Thymus (tissue), 11 donors: ENCODE measurements around the gene ZMYND10. TPM values are rescaled to one million over a fixed set of nuclear protein-coding genes. Genes with fewer than 3 reads are reported as not detected.

Experiments used
- DNase-seq, 9 donors: peaks; one replicate each; pipeline ENCODE4 v3.0.0-alpha.2; 2013; ENCODE audit warnings: low spot score in 9 of 9, low read depth in 6 of 9, missing footprints in 1 of 9
- H3K27ac ChIP-seq, 2 donors: one replicate each; pipeline ENCODE4 v1.5.1; 2013; ENCODE audit warnings: control low read depth in 1 of 2, low read depth in 1 of 2, low read length in 1 of 2, mild to moderate bottlenecking in 1 of 2, moderate library complexity in 1 of 2
- H3K27me3 ChIP-seq, 2 donors: one replicate each; pipeline ENCODE4 v1.5.1; 2013; ENCODE audit warnings: low read length in 1 of 2; ENCODE audit not compliant: control insufficient read depth in 2 of 2, insufficient read depth in 1 of 2
- H3K36me3 ChIP-seq, 2 donors: one replicate each; pipeline ENCODE4 v1.5.1; 2013; ENCODE audit warnings: low read length in 1 of 2, mild to moderate bottlenecking in 1 of 2, moderate library complexity in 1 of 2; ENCODE audit not compliant: control insufficient read depth in 2 of 2, insufficient read depth in 2 of 2
- H3K4me1 ChIP-seq, 2 donors: one replicate each; pipeline ENCODE4 v1.5.1; 2013; ENCODE audit warnings: low read length in 2 of 2; ENCODE audit not compliant: control insufficient read depth in 2 of 2, insufficient read depth in 2 of 2
- H3K4me3 ChIP-seq, 2 donors: one replicate each; pipeline ENCODE4 v1.5.1; 2013; ENCODE audit warnings: low read length in 2 of 2, control low read depth in 1 of 2, mild to moderate bottlenecking in 1 of 2
- H3K9me3 ChIP-seq, 2 donors: one replicate each; pipeline ENCODE4 v1.5.1; 2013; ENCODE audit warnings: low read length in 1 of 2, mild to moderate bottlenecking in 1 of 2; ENCODE audit not compliant: control insufficient read depth in 2 of 2, insufficient read depth in 1 of 2
- WGBS: extraction: QIAGEN DNeasy Blood & Tissue Kit; methylation state at CpG from one replicate; pipeline ENCODE4 v1.1.7; 2013; 5-methylcytosine and 5-hydroxymethylcytosine counted together
- polyA plus RNA-seq: library from polyadenylated mRNA; stranded (reverse); fragments of 200-250 nt; gene quantifications from one replicate; pipeline ENCODE4 v1.2.3, GENCODE V29; 2013
- total RNA-seq: library from RNA; stranded (reverse); fragments of 120-200 nt; gene quantifications from one replicate; pipeline ENCODE4 v1.2.4, GENCODE V29; 2013
- donor health status: healthy.

ZMYND10 gene
- total and polyA plus RNA-seq, 2 donors: 0.66 to 5.5 TPM

DNA sequence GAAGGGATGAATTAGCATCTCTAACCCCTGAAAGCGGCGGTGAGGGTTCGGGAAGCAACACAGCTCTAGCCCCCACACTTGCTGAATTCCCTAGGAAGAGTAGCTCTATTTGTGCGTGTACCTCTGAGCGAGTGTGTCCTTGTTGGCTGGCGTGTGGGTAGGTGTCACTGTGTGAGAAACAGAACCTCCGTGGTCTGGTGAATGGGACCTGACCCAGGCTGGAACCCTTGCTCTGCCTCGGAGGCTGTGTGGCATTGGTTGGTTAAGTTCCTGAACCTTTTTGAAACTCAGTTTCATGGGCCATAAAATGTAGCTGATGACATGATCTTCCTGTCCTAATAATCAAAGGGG, 14.2 kb upstream of the ZMYND10 start:
- WGBS: 37% methylated on average over 8 of the region's 8 CpGs
- no peak overlapping the region for H3K27ac ChIP-seq
- DNase-seq: no peak
- peaks cover 27 to 44% of the 10 kb centered on the region in 2 donors for H3K4me1 ChIP-seq
- peaks cover 29 to 31% of the 10 kb centered on the region in 2 donors for H3K36me3 ChIP-seq
- peaks cover 0 to 4% of the 10 kb centered on the region in 2 donors for H3K27me3 ChIP-seq
- H3K4me3 ChIP-seq: peak overlapping the region in 1 of 2 donors; percentile 83
- no peaks in the 10 kb centered on the region for H3K9me3 ChIP-seq

- no peaks in the 10 kb centered on the region for H3K27me3 ChIP-seq
- peaks cover 23 to 39% of the 10 kb centered on the region in 2 donors for H3K4me1 ChIP-seq
- H3K27ac ChIP-seq: peak within 1 kb of the TSS; percentile 64 to 67
- H3K4me3 ChIP-seq: peak within 1 kb of the TSS; percentile 74 to 83
- DNase-seq: peak; percentile 92 to 99 (median 98)
- H3K9me3 ChIP-seq: no peaks in the 10 kb centered on the region
- WGBS: 4% methylated on average over 64 of the region's 64 CpGs
- H3K36me3 ChIP-seq: peaks cover 35 to 37% of the 10 kb centered on the region in 2 donors
Observed at GRCh38 chr3:50358911-50359759, 13.6 kb upstream of the ZMYND10 start, which contains the start of gene TMEM115. TSS of gene TMEM115 (minus strand) at chr3:50359521. CDS start at chr3:50359063, 458 bp downstream.

GRCh38 chr3:50358355-50358910, 12.9 kb upstream of the ZMYND10 start:
- DNase-seq: no peak
- Histone ChIP-seq H3K9me3 (no peaks in the 10 kb centered on the region), H3K4me3 (peak overlapping the region; percentile 74 to 83), H3K36me3 (peaks cover 42 to 44% of the 10 kb centered on the region in 2 donors), H3K27me3 (no peaks in the 10 kb centered on the region), H3K4me1 (peaks cover 23 to 39% of the 10 kb centered on the region in 2 donors), H3K27ac (peak overlapping the region in 1 of 2 donors; percentile 2)
- WGBS: 78% methylated on average over 24 of the region's 24 CpGs

DNA sequence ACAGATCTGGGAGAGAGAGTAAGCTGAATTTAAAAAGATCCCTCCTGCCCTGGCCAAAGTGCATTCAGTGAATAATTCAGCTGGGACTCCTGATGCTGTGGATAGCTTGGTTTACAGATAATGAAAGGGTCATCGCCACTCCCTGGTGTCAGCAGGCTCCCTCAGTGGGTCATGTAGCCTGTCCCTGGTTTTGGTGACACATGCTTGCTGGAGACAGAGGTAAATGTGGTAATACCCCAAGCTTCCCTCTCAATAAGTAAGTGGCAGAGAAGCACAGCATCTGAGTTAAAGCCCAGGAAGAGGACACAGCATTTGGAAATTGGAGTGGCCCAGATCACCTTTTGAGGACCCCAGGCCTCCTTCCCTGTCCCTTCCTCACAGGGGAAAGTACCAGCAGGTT, 11.9 kb upstream of the ZMYND10 start:
- Histone ChIP-seq H3K27me3 (no peaks in the 10 kb centered on the region), H3K4me3 (peak overlapping the region in 1 of 2 donors; percentile 83)

DNA sequence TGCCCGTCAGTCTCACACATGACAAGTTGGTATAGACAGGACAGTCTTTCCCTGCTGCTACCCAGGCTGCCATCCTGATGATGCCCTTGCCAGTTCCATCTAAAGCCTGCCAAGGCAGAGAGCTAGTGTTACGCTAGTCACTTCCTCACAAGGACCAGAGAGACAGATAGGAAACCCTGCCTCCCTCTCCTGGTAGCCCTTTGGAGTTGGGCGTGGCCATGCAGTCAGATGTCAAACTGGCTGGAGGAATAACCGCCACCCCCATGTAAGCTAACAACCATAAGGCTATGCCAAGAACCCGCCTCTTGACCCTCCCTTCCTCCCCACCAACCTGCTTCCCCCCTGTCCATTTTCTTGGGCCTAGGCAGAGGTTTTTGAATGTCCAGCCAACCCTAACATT, 11.0 kb upstream of the ZMYND10 start:
- Histone ChIP-seq H3K27ac (no peak overlapping the region), H3K4me1 (peaks cover 26 to 43% of the 10 kb centered on the region in 2 donors), H3K27me3 (no peaks in the 10 kb centered on the region), H3K4me3 (peak overlapping the region in 1 of 2 donors; percentile 4), H3K36me3 (peaks cover 49 to 56% of the 10 kb centered on the region in 2 donors), H3K9me3 (no peaks in the 10 kb centered on the region)
- WGBS: 96% methylated on average over 5 of the region's 5 CpGs
- DNase-seq: no peak

More for the DNA sequence above, 11.9 kb upstream of the ZMYND10 start:
- H3K36me3 ChIP-seq: peaks cover 49 to 51% of the 10 kb centered on the region in 2 donors
- H3K9me3 ChIP-seq: no peaks in the 10 kb centered on the region
- no peak overlapping the region for H3K27ac ChIP-seq
- DNase-seq: no peak
- H3K4me1 ChIP-seq: peaks cover 23 to 39% of the 10 kb centered on the region in 2 donors
- WGBS: 92% methylated on average over 1 of the region's 1 CpG

GRCh38 chr3:50355829-50356552, 10.5 kb upstream of the ZMYND10 start:
- no peak overlapping the region for H3K4me3 ChIP-seq
- no peaks in the 10 kb centered on the region for H3K9me3 ChIP-seq
- DNase-seq: no peak
- no peak overlapping the region for H3K27ac ChIP-seq
- H3K4me1 ChIP-seq: peaks cover 30 to 48% of the 10 kb centered on the region in 2 donors
- WGBS: 89% methylated on average over 5 of the region's 5 CpGs
- no peaks in the 10 kb centered on the region for H3K27me3 ChIP-seq
- H3K36me3 ChIP-seq: peaks cover 49 to 56% of the 10 kb centered on the region in 2 donors

GRCh38 chr3:50354850-50355249, 9.3 kb upstream of the ZMYND10 start:
- WGBS: 95% methylated on average over 7 of the region's 7 CpGs
- H3K36me3 ChIP-seq: peaks cover 49 to 56% of the 10 kb centered on the region in 2 donors
- H3K27ac ChIP-seq: no peak overlapping the region

DNA sequence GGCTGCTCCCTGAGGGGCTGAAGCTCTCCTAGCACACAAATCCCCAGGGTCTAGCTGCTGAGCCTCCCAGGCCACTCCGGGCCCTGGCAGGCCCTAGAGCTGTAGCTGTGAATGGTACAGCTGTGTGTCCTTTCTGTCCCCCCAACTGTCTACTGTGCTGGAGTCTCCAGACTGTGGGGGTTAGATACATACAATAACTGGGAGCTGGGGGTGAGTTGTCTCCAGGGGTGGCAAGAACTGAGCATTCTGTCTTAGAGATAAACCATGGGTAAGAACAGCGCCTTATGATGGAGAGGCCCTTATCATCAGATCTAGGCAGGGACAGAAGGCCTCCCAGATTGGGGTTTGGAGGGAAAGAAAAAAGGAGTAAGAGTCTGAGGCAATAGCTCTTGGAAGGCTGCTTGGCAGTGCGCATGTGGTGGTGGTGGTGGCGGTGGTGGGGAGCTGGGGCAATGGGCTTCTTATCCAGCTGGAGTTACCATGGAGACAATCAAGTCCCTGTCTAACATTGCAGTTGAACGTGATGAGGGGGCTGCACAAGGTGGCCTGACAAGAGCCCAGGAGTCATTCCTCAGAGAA, 8.7 kb upstream of the ZMYND10 start:
- Histone ChIP-seq H3K4me1 (peaks cover 36 to 54% of the 10 kb centered on the region in 2 donors), H3K36me3 (peaks cover 49 to 56% of the 10 kb centered on the region in 2 donors)
- WGBS: 97% methylated on average over 5 of the region's 5 CpGs

More at GRCh38 chr3:50354850-50355249, 9.3 kb upstream of the ZMYND10 start:
- H3K4me1 ChIP-seq: peaks cover 31 to 52% of the 10 kb centered on the region in 2 donors
- DNase-seq: no peak
- H3K4me3 ChIP-seq: no peak overlapping the region
- no peaks in the 10 kb centered on the region for H3K27me3 ChIP-seq
- no peaks in the 10 kb centered on the region for H3K9me3 ChIP-seq

More for the DNA sequence above, 8.7 kb upstream of the ZMYND10 start:
- Histone ChIP-seq H3K9me3 (no peaks in the 10 kb centered on the region), H3K27me3 (no peaks in the 10 kb centered on the region), H3K27ac (no peak overlapping the region), H3K4me3 (no peak overlapping the region)
- DNase-seq: no peak
